PC-3 (cell line): ENCODE data around the gene CAPN8.

Experiments
- CTCF ChIP-seq: fragments of 300-600 bp; sonication (generic); conservative IDR thresholded peaks from 2 replicates; pipeline ENCODE4 v1.5.1; 2017; ENCODE audit warnings: antibody characterized with exemption, low read depth, mild to moderate bottlenecking, low read length
- EZH2 ChIP-seq: fragments of 300-600 bp; sonication (generic); IDR thresholded peaks from one replicate; pipeline ENCODE4 v1.6.1; 2017; ENCODE audit warnings: antibody characterized with exemption, mild to moderate bottlenecking, low read length; ENCODE audit not compliant: unreplicated experiment
- EZH2phosphoT487 ChIP-seq: fragments of 300-600 bp; sonication (generic); IDR thresholded peaks from 2 replicates; pipeline ENCODE4 v1.6.1; 2018; ENCODE audit warnings: mild to moderate bottlenecking, antibody characterized with exemption, low read length, borderline replicate concordance

- TF ChIP-seq CTCF, result no peak
- TF ChIP-seq EZH2, result no peak
- no peak for TF ChIP-seq EZH2phosphoT487
Observed at GRCh38 chr1:223651291-223651991, 14.1 kb downstream of the CAPN8 start.
